Kidney (tissue), 14 donors: ENCODE measurements around the gene STXBP6. TPM values are rescaled to one million over a fixed set of nuclear protein-coding genes. Genes with fewer than 3 reads are reported as not detected.

Experiments
- DNase-seq, 5 donors: peaks; one replicate each; pipeline ENCODE4 v3.0.0-alpha.2; 2013 to 2020
- FAIRE-seq: peaks from 2 replicates; lab custom pipeline; 2012; peaks lifted over from hg19 to GRCh38; lab: Jason Lieb, UNC
- H3K27ac ChIP-seq, 2 donors: one replicate each; pipeline ENCODE4 v1.7.0; 2013; ENCODE audit warnings: low read depth in 2 of 2, low read length in 2 of 2, inconsistent platforms in 1 of 2
- H3K27me3 ChIP-seq: one replicate; pipeline ENCODE4 v1.7.1; 2013; ENCODE audit warnings: low read length, inconsistent platforms; ENCODE audit not compliant: control insufficient read depth, insufficient read depth
- H3K36me3 ChIP-seq, 3 donors: one replicate each; pipeline versions ENCODE4 v1.7.0 to v1.7.1; 2013; ENCODE audit warnings: low read length in 3 of 3, control low read depth in 1 of 3, inconsistent platforms in 1 of 3; ENCODE audit not compliant: insufficient read depth in 3 of 3, control insufficient read depth in 2 of 3
- H3K4me1 ChIP-seq, 3 donors: one replicate each; pipeline versions ENCODE4 v1.7.0 to v1.7.1; 2013; ENCODE audit warnings: low read length in 3 of 3, inconsistent platforms in 1 of 3, low read depth in 1 of 3; ENCODE audit not compliant: control insufficient read depth in 2 of 3, insufficient read depth in 2 of 3
- H3K4me3 ChIP-seq, 3 donors: one replicate each; pipeline versions ENCODE4 v1.7.0 to v1.8.1; 2013; ENCODE audit warnings: low read length in 3 of 3, control low read depth in 1 of 3, inconsistent platforms in 1 of 3
- H3K9ac ChIP-seq, 3 donors: one replicate each; pipeline versions ENCODE4 v1.7.0 to v1.7.1; 2013; ENCODE audit warnings: low read length in 3 of 3, control low read depth in 1 of 3, inconsistent platforms in 1 of 3
- H3K9me3 ChIP-seq, 3 donors: one replicate each; pipeline versions ENCODE4 v1.7.0 to v1.7.1; 2013; ENCODE audit warnings: low read length in 3 of 3, control low read depth in 1 of 3, inconsistent platforms in 1 of 3; ENCODE audit not compliant: control insufficient read depth in 2 of 3, insufficient read depth in 1 of 3
- CTCF ChIP-seq: IDR thresholded peaks from 3 replicates; pipeline ENCODE4 v1.5.1; 2012; ENCODE audit warnings: mild to moderate bottlenecking, moderate library complexity, borderline replicate concordance; ENCODE audit not compliant: insufficient read depth; ENCODE audit errors: extremely low read depth
- intact Hi-C: fragments of 100-400 bp; cut with DNase I; formaldehyde crosslinking; loops from one replicate; pipeline ENCODE4 v1.11.1; 2022
- polyA plus RNA-seq: library from polyadenylated mRNA; stranded (reverse); fragments of 350-450 nt; fragmentation: Illumina TruSeq; extraction: RNeasy Lipid Tissue Mini Kit (QIAGEN cat#74804); gene quantifications from one replicate; pipeline ENCODE4 v1.2.3, GENCODE V29; 2014; ENCODE audit warnings: low read depth, low replicate concordance; ENCODE audit not compliant: insufficient read depth
- total RNA-seq: library from RNA; stranded (reverse); fragmentation: NEBNext Ultra II Directional; extraction: Animal tissue kit (Norgen Biotek cat#: 25700); gene quantifications from one replicate; pipeline ENCODE4 v1.2.1, GENCODE V29; 2021
- donor health status: control.
- donor health status: control.
- donor health status: control.
- donor health status: control.
- donor health status: control.
- donor health status: DM: yes; HTN: yes; CAD: no.
- donor health status: Normal renal cell carcinoma (clear cell type).

STXBP6 gene
- total and polyA plus RNA-seq, 2 donors from 2014 or later: 2.8 to 3.9 TPM

- Histone ChIP-seq H3K4me3 (no peak overlapping the region), H3K36me3 (no peaks in the 10 kb centered on the region), H3K27me3 (no peaks in the 10 kb centered on the region), H3K27ac (no peak overlapping the region), H3K9ac (no peak overlapping the region), H3K9me3 (no peaks in the 10 kb centered on the region), H3K4me1 (peaks cover 0 to 5% (median 0%) of the 10 kb centered on the region in 3 donors)
- DNase-seq (no peak), FAIRE-seq (no peak)
- no peak for TF ChIP-seq CTCF
- intact Hi-C loops: loop anchor here (10.0 kb wide), 1 partner anchor 236 kb away; no protein-coding TSS in a partner anchor
Measured at GRCh38 chr14:24809135-24809534, 240.8 kb downstream of the STXBP6 start.

GRCh38 chr14:24808412-24808811, 241.5 kb downstream of the STXBP6 start:
- no peaks in the 10 kb centered on the region for H3K36me3 ChIP-seq
- intact Hi-C loops: loop anchor here (10.0 kb wide), 1 partner anchor 236 kb away; no protein-coding TSS in a partner anchor
- no peak for TF ChIP-seq CTCF
- no peaks in the 10 kb centered on the region for H3K4me1 ChIP-seq
- no peak for DNase-seq
- no peak for FAIRE-seq
- H3K9ac ChIP-seq: no peak overlapping the region
- no peak overlapping the region for H3K27ac ChIP-seq
- H3K27me3 ChIP-seq: no peaks in the 10 kb centered on the region
- no peak overlapping the region for H3K4me3 ChIP-seq
- no peaks in the 10 kb centered on the region for H3K9me3 ChIP-seq

GRCh38 chr14:24806061-24806678, 243.8 kb downstream of the STXBP6 start:
- DNase-seq: peak in 4 of 5 donors; percentile 83 to 86 (median 86)
- no peak overlapping the region for H3K9ac ChIP-seq
- no peaks in the 10 kb centered on the region for H3K9me3 ChIP-seq
- intact Hi-C loops: loop anchor here (10.0 kb wide), 1 partner anchor 239 kb away; no protein-coding TSS in a partner anchor
- peak; percentile 90 for TF ChIP-seq CTCF
- H3K27me3 ChIP-seq: no peaks in the 10 kb centered on the region
- no peak for FAIRE-seq
- no peak overlapping the region for H3K4me3 ChIP-seq
- no peaks in the 10 kb centered on the region for H3K4me1 ChIP-seq
- H3K36me3 ChIP-seq: no peaks in the 10 kb centered on the region
- no peak overlapping the region for H3K27ac ChIP-seq
